GM10847 (cell line): ENCODE measurements around the gene LMLN.

Experiments used
- POLR2A ChIP-seq: IDR thresholded peaks from 2 replicates; pipeline ENCODE4 v1.6.1; 2011; ENCODE audit not compliant: insufficient read length; ENCODE audit errors: extremely low read depth

LMLN gene

GRCh38 chr3:198043119-198043518 lies 83.1 kb downstream of the LMLN start:
- no peak for TF ChIP-seq POLR2A

GRCh38 chr3:198046120-198046857 lies 86.3 kb downstream of the LMLN start:
- TF ChIP-seq POLR2A: no peak

- TF ChIP-seq POLR2A: no peak
Observed at GRCh38 chr3:198048445-198048844, 88.4 kb downstream of the LMLN start.

- no peak for TF ChIP-seq POLR2A
Observed at GRCh38 chr3:198051836-198052235, 91.8 kb downstream of the LMLN start.

GRCh38 chr3:198061119-198062067 lies 101.4 kb downstream of the LMLN start:
- TF ChIP-seq POLR2A: no peak

- no peak for TF ChIP-seq POLR2A
Observed at GRCh38 chr3:198062068-198062465, 102.0 kb downstream of the LMLN start.

- no peak for TF ChIP-seq POLR2A
Observed at GRCh38 chr3:198064420-198064819, 104.4 kb downstream of the LMLN start.

GRCh38 chr3:198065897-198066296 lies 105.9 kb downstream of the LMLN start:
- TF ChIP-seq POLR2A: no peak

GRCh38 chr3:198067416-198067815 lies 107.4 kb downstream of the LMLN start:
- no peak for TF ChIP-seq POLR2A

GRCh38 chr3:198070871-198071270 lies 110.9 kb downstream of the LMLN start:
- no peak for TF ChIP-seq POLR2A

- TF ChIP-seq POLR2A: no peak
Observed at GRCh38 chr3:198071602-198072287, 111.7 kb downstream of the LMLN start.

- no peak for TF ChIP-seq POLR2A
Observed at GRCh38 chr3:198076722-198077308, 116.8 kb downstream of the LMLN start.

- no peak for TF ChIP-seq POLR2A
Observed at GRCh38 chr3:198079771-198080520, 119.9 kb downstream of the LMLN start.
